ENCODE data around the gene LARP4. TPM values are rescaled to one million over a fixed set of nuclear protein-coding genes. Genes with fewer than 3 reads are reported as not detected.

Gene LARP4
- total and polyA plus RNA-seq, 9 of the 15 experiments (the other 6 are each of a cell fraction or from before 2014, with no cell fraction given), result 31.6 to 84.5 (median 52.4) TPM

- no peak for TF ChIP-seq MED1 (CRISPR knock-in tag; IDR thresholded peaks at IDR 0.05; ENCODE audit: borderline replicate concordance)
- TF ChIP-seq ZNF347 (CRISPR knock-in tag; IDR thresholded peaks at IDR 0.05; ENCODE audit: low read depth), result no peak
- no peak for TF ChIP-seq RUNX1 (IDR thresholded peaks at IDR 0.05; ENCODE audit: low read depth)
- no peak for TF ChIP-seq CBX8 (IDR thresholded peaks at IDR 0.05; ENCODE audit: borderline replicate concordance, extremely low read depth, low read depth, low read length, poor library complexity, severe bottlenecking)
- no peak for TF ChIP-seq CHD1 (IDR thresholded peaks at IDR 0.05; ENCODE audit: low read length)
- no peak for TF ChIP-seq MAZ (CRISPR knock-in tag; conservative IDR thresholded peaks at IDR 0.05 in 1 of 2, IDR thresholded peaks at IDR 0.05 in 1 of 2)
- 0 out of 2 replicates have a peak, but pooled peaks have one; percentile 20 for TF ChIP-seq STAT5A (IDR thresholded peaks at IDR 0.05; ENCODE audit: borderline replicate concordance, low read length)
- no peak for TF ChIP-seq CAMTA2 (CRISPR knock-in tag; conservative IDR thresholded peaks at IDR 0.05)
- no peak for TF ChIP-seq ZNF253 (CRISPR knock-in tag; conservative IDR thresholded peaks at IDR 0.05)
- TF ChIP-seq BHLHE40 (IDR thresholded peaks at IDR 0.05; ENCODE audit: low read length), result no peak
- no peak for TF ChIP-seq HNRNPL (IDR thresholded peaks at IDR 0.05; ENCODE audit: low read depth, low read length)
- TF ChIP-seq ZNF592 (IDR thresholded peaks at IDR 0.05), result 0 out of 2 replicates have a peak, but pooled peaks have one; percentile 44
- TF ChIP-seq FOXP4 (CRISPR knock-in tag; IDR thresholded peaks at IDR 0.05; ENCODE audit: borderline replicate concordance), result no peak
- no peak for TF ChIP-seq PHB2 (IDR thresholded peaks at IDR 0.05; ENCODE audit: low read depth)
- no peak for TF ChIP-seq PRMT5 (CRISPR knock-in tag; IDR thresholded peaks at IDR 0.05)
- no peak for TF ChIP-seq TSHZ1 (CRISPR knock-in tag; IDR thresholded peaks at IDR 0.05)
- TF ChIP-seq CCAR2 (IDR thresholded peaks at IDR 0.05; ENCODE audit: low read depth, low read length), result no peak
- TF ChIP-seq RB1 (IDR thresholded peaks at IDR 0.05; ENCODE audit: low read depth), result no peak
- peak; percentile 42 for TF ChIP-seq BRD9 (IDR thresholded peaks at IDR 0.05; ENCODE audit: low read depth, partially characterized antibody)
Measured at GRCh38 chr12:50400104-50400637, 514 bp upstream of the LARP4 start (continued).
